ENCODE measurements around the gene STK35.

Gene STK35

DNA sequence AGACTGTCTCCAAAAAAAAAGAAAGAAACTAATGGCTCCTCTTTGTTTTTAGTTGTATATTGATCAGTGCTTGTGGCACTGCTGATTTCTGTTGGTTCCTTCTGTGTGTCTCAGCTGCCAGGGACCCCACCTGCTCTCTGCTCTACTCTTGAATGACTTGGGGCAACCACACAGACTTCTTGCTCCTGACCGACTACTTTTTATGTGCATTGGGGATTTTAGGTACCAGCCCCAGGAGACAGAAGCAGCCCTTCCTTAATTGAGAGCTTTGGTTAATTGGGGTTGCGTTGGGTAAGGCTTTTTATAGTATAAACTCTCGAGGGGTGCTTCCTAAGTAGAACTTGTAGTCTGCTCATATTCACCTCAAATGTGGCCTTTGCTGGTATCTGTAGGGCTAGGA lies 6.9 kb downstream of the STK35 start:
- no peak for DNase-seq

- no peak for DNase-seq
Observed at GRCh38 chr20:2108987-2109386, 7.4 kb downstream of the STK35 start.

GRCh38 chr20:2109425-2110210 lies 8.0 kb downstream of the STK35 start:
- DNase-seq = no peak

DNA sequence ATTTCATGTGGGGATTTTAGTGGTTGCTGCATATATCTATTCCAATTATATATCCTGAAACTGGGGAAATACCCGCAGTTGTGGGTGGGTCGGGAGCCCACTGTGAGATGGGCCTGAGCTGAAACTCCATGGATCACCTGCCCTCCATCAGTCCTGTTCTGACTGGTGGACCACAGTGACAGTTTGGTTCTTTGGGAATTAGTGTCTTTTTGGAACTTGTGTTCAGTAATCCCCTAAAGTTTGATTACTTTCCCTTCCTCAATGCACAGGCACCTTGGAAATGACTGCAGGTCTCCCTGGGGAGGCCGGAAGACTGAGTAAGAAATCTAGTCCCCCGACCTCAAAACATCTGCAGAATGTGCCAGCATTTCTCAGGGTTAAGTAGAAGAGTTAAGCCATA lies 11.3 kb downstream of the STK35 start:
- DNase-seq = no peak

DNA sequence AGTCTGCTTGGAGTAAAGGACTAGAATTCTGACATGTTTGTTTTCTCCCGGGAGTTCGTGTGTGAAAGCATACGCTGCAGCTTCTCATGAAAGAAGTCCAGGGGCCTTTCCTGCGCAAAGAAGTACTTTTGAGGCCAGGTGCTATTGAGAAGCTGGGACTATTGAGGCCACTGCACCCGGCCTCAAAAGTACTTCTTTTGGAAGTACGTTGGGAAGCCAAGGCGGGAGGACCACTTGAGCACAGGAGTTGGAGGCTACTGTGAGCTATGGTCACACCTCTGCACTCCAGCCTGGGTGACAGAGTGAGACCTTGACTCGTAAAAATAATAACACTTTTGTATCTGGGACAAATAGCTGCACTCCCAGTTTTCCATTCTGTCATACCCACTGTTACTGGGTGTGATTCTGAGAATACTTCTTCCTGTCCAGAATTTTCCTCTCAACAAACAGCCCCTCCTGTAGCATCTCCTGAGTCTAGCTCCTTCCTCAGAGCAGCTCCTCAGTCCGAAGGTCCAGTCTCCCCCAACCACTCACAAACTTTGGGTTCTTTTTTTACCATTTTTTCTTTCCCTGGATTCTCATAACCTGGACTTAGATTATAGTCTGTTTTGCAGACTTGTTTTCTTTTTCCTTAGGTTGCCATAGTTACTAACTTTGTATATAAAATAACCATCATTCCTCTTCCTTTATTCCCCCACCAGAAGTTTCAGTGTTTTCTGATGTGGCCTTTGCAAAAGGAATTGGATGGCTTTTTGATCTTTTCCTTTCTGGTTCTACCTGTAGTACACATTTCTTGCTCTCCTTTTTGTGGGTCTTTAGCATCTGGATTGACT lies 12.7 kb downstream of the STK35 start:
- no peak for DNase-seq

DNA sequence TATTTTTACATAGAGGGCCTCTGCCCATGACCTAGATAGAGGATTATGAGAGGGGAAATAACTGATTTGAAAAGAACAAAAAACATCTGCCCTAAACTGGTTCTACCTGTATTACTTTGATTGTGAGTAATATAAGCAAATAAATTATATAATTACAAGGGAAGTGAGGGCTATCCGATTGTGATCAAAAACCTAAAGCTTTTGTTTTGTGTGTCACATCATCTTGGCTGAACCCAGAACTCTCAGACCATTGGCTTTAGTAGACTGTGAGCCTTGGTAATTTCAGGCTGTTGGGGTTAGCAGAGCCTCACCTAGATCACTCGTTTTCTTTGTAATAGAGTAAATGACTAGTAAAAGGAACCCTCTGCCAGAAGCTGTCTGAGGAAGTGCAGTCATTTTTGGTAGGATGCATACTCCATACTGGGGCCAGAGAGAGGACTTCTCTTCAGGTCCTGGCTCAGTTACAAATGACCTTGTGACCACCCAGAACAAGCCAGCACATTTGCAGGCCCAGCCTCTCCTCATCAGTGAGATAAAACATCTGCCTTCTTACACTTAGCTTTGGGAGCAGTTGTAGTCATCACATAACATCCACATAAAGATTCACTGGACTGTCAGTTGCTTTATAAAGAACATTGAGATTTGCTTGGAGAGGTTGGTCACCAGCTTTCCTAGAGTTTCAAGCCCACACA lies 13.5 kb downstream of the STK35 start:
- no peak for DNase-seq

- no peak for DNase-seq
Observed at GRCh38 chr20:2116170-2116940, 14.7 kb downstream of the STK35 start.

DNA sequence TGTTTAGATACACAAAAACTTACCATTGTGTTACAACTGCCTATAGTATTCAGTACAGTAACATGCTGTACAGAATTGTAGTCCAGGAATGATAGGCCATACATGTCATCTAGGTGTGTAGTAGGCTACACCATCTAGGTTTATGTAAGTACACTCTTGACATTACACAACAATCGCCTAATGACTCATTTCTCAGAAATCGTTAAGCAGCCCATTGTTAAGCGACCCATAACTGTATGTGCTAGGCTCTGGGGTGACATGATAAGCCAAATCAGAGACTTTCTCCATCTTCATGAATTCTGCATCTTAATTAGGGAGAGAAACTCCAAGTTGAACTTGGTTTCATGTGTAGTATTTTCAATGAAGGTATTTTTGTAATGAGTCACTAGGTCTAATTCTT lies 17.2 kb downstream of the STK35 start:
- no peak for DNase-seq

- no peak for DNase-seq
Observed at GRCh38 chr20:2122936-2123335, 21.3 kb downstream of the STK35 start.

- DNase-seq = no peak
Observed at GRCh38 chr20:2123720-2124119, 22.1 kb downstream of the STK35 start.

DNA sequence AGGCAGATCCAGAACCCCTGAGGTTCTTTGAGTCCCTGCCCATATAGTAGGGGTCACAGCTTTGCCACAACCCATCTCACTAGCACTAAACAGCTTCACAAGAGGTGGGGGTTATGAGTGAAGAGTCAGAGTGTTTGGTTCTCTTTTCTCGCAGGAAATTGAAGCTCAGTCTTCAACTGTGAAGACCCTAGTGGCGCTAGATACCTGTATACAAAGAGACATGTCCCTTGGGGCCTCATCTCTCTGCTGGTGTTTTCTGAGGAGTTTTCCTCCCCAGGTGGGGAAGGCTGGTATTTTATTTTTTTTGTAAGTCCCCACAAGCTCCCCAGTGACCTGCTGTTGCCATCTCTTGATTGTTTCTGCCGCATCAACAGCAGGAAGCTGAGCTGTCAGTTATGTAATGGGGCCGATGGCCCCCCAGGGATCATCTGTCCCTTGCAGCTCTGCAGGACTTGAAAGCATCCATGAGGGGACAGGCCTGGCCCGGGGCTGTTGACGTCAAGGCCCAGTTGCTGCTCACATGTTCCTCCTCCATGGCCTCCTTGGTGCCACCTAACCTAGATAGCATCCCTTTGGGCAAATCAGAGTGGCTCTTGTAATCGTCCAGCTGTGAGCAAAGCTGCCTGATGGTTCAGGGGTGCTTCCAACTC lies 23.1 kb downstream of the STK35 start:
- DNase-seq = no peak

- no peak for DNase-seq
Observed at GRCh38 chr20:2125474-2126112, 24.0 kb downstream of the STK35 start.

- no peak for DNase-seq
Observed at GRCh38 chr20:2127238-2127637, 25.6 kb downstream of the STK35 start.

GRCh38 chr20:2128542-2128941 lies 26.9 kb downstream of the STK35 start:
- DNase-seq = no peak

GRCh38 chr20:2130062-2130591 lies 28.5 kb downstream of the STK35 start:
- DNase-seq = no peak

DNA sequence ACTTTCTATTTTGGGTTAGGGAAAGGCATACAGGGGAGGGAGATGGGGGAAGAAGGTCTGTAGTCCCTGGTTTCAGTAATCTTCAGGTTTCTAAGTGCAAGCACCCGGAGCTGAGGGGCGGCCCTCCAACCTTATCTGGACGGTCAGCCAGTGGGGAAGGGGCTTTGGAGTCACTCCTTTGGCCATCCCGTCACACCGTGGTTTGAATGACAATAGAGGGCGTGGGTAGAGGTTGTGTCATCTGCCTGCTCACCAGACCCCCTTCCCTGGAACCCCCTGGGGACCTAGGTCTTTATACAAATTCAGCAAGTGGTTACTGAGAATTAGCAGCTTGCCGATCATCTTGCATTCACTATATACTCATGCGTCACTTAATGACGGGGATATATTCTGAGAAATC lies 29.1 kb downstream of the STK35 start:
- no peak for DNase-seq

DNA sequence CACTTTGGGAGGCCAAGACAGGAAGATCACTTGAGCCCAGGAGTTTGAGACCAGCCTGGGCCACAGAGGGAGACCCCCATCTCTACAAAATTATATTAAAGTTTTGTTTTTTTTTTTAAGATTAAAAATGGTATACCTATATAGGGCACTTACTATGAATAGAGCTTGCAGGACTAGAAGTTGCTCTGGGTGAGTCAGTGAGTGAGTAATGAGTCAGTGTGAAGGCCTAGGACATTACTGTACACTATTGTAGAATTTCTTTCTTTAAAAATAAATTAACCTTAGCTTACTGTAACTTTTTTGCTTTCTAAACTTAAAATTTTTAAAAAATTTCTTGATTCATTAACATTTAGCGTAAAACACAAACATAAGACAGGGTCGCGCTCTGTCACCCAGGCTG lies 29.7 kb downstream of the STK35 start:
- DNase-seq = no peak

GRCh38 chr20:2132461-2132901 lies 30.9 kb downstream of the STK35 start:
- no peak for DNase-seq

GRCh38 chr20:2133318-2134183 lies 31.9 kb downstream of the STK35 start:
- no peak for DNase-seq

- no peak for DNase-seq
Observed at GRCh38 chr20:2135013-2135412, 33.4 kb downstream of the STK35 start.

Measured in CD4-positive, alpha-beta T cell treated with Interleukin-4 for 1 hour (primary cell).